A172 (cell line): ENCODE results near the gene PCSK4. TPM values are rescaled to one million over a fixed set of nuclear protein-coding genes. Genes with fewer than 3 reads are reported as not detected.

Source experiments
- DNase-seq: peaks from one replicate; pipeline ENCODE4 v3.0.0-alpha.2; 2015; ENCODE audit warnings: low spot score
- total RNA-seq: library from RNA; depleted of rRNA; stranded (reverse); fragments of >200 nt; shearing (Covaris generic); gene quantifications from 2 replicates; pipeline ENCODE4 v1.2.3, GENCODE V29; 2014

PCSK4 gene
- total RNA-seq, 1 experiment from 2014 or later = 3.1 TPM

- DNase-seq = peak; percentile 64
Observed at GRCh38 chr19:1455336-1456120, 34.6 kb downstream of the PCSK4 start.

GRCh38 chr19:1455002-1455335 lies 35.2 kb downstream of the PCSK4 start:
- no peak for DNase-seq

- DNase-seq = peak; percentile 35
Observed at GRCh38 chr19:1453525-1454364, 36.4 kb downstream of the PCSK4 start.

- DNase-seq = no peak
Observed at GRCh38 chr19:1452802-1453524, 37.2 kb downstream of the PCSK4 start.

GRCh38 chr19:1451916-1452801 lies 38.0 kb downstream of the PCSK4 start:
- DNase-seq = no peak

GRCh38 chr19:1450735-1451731 lies 39.1 kb downstream of the PCSK4 start:
- DNase-seq = no peak

GRCh38 chr19:1449467-1450442 lies 40.4 kb downstream of the PCSK4 start, which contains the start of gene APC2:
APC2 (plus strand) TSS chr19:1450121; CDS start chr19:1453002, 2,881 bp downstream.
- DNase-seq = no peak

- DNase-seq = no peak
Observed at GRCh38 chr19:1447944-1448343, 42.2 kb downstream of the PCSK4 start.

- no peak for DNase-seq
Observed at GRCh38 chr19:1447504-1447903, 42.6 kb downstream of the PCSK4 start.

- DNase-seq = no peak
Observed at GRCh38 chr19:1446713-1447481, 43.3 kb downstream of the PCSK4 start.

- DNase-seq = no peak
Observed at GRCh38 chr19:1445932-1446712, 44.0 kb downstream of the PCSK4 start.

GRCh38 chr19:1445185-1445931 lies 44.8 kb downstream of the PCSK4 start:
- DNase-seq = peak; percentile 62

GRCh38 chr19:1441677-1442438 lies 48.3 kb downstream of the PCSK4 start:
- DNase-seq = no peak

- DNase-seq = no peak
Observed at GRCh38 chr19:1441022-1441426, 49.1 kb downstream of the PCSK4 start.

GRCh38 chr19:1440418-1440801 lies 49.7 kb downstream of the PCSK4 start:
- DNase-seq = no peak
